GM21529 (cell line): ENCODE measurements around the gene PSMC1.
"Not testable (repeated sequence)": the region's sequence is repeated elsewhere in the genome, so short reads cannot be mapped to it uniquely, and the experiment has no call there.

Experiments
- ATAC-seq: cut with Tn5 transposase; IDR thresholded peaks from one replicate; pipeline ENCODE4 v1.9.1; 2021; ENCODE audit not compliant: unreplicated experiment

Gene PSMC1

GRCh38 chr14:90256354-90257131, at the start of gene PSMC1:
Gene PSMC1 (plus strand): TSS chr14:90256553. CDS start chr14:90256598, 45 bp downstream.
- ATAC-seq: peak; percentile 98

- ATAC-seq: no peak
These were observed 43.1 kb upstream of the PSMC1 start for GRCh38 chr14:90213099-90213748.

- no peak for ATAC-seq
These were observed 27.9 kb upstream of the PSMC1 start for GRCh38 chr14:90228478-90228877.

GRCh38 chr14:90229942-90230341, 26.4 kb upstream of the PSMC1 start:
- ATAC-seq: not testable (repeated sequence)

GRCh38 chr14:90235179-90235976, 21.0 kb upstream of the PSMC1 start:
- peak; percentile 71 for ATAC-seq

GRCh38 chr14:90239139-90239538, 17.2 kb upstream of the PSMC1 start:
- no peak for ATAC-seq

- ATAC-seq: no peak
These were observed 13.9 kb upstream of the PSMC1 start for GRCh38 chr14:90242444-90242843.

- no peak for ATAC-seq
These were observed 9.4 kb upstream of the PSMC1 start for GRCh38 chr14:90246936-90247335.

- ATAC-seq: not testable (repeated sequence)
These were observed 8.9 kb upstream of the PSMC1 start for GRCh38 chr14:90247441-90247840.

GRCh38 chr14:90248594-90248993, 7.8 kb upstream of the PSMC1 start:
- ATAC-seq: no peak

GRCh38 chr14:90253826-90254225, 2.5 kb upstream of the PSMC1 start:
- no peak for ATAC-seq

- ATAC-seq: no peak
These were observed 482 bp upstream of the PSMC1 start for GRCh38 chr14:90255871-90256270.

- peak; percentile 79 for ATAC-seq
These were observed 7.5 kb downstream of the PSMC1 start for GRCh38 chr14:90263748-90264449.

GRCh38 chr14:90266441-90267154, 10.2 kb downstream of the PSMC1 start:
- no peak for ATAC-seq

- ATAC-seq: no peak
These were observed 12.1 kb downstream of the PSMC1 start for GRCh38 chr14:90268420-90268819.

GRCh38 chr14:90272523-90272922, 16.2 kb downstream of the PSMC1 start:
- no peak for ATAC-seq

- no peak for ATAC-seq
These were observed 17.2 kb downstream of the PSMC1 start for GRCh38 chr14:90273532-90273931.

- no peak for ATAC-seq
These were observed 17.7 kb downstream of the PSMC1 start for GRCh38 chr14:90274019-90274418.

- ATAC-seq: no peak
These were observed 18.6 kb downstream of the PSMC1 start for GRCh38 chr14:90274808-90275457.

- no peak for ATAC-seq
These were observed 19.1 kb downstream of the PSMC1 start for GRCh38 chr14:90275458-90275814.
